GM10266 (cell line): Measurements from ENCODE around the gene MYBPC2.

Experiments
- DNase-seq: peaks from one replicate; pipeline ENCODE4 v3.0.0; 2012; ENCODE audit errors: extremely low spot score
- TF ChIP-seq, protein P1 (sequence below): IDR thresholded peaks from 2 replicates; pipeline ENCODE4 v1.5.1; 2012; ENCODE audit warnings: mild to moderate bottlenecking, low read depth; ENCODE audit not compliant: control insufficient read depth, insufficient read depth; ENCODE audit errors: missing control alignments

The MYBPC2 gene

DNA sequence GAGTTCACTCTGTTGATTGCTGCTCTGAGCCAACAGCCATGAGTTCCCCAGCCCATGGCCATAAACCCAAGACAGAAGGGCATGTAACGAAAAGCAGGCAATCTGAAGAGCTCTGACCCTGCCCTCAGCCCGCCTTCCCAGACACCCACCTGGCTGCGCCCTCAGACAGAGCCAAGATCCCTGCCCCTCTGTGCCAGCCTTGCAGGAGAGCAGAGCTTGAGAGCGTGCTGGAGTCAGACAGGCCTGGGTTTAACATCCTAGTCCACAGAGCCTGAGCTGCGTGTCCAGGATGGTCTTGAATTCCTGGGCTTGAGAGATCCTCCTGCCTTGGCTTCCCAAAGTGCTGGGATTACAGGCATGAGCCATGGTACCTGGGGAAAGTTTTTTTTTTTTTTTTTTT lies 24.6 kb downstream of the MYBPC2 start:
- TF ChIP-seq, protein P1, sequence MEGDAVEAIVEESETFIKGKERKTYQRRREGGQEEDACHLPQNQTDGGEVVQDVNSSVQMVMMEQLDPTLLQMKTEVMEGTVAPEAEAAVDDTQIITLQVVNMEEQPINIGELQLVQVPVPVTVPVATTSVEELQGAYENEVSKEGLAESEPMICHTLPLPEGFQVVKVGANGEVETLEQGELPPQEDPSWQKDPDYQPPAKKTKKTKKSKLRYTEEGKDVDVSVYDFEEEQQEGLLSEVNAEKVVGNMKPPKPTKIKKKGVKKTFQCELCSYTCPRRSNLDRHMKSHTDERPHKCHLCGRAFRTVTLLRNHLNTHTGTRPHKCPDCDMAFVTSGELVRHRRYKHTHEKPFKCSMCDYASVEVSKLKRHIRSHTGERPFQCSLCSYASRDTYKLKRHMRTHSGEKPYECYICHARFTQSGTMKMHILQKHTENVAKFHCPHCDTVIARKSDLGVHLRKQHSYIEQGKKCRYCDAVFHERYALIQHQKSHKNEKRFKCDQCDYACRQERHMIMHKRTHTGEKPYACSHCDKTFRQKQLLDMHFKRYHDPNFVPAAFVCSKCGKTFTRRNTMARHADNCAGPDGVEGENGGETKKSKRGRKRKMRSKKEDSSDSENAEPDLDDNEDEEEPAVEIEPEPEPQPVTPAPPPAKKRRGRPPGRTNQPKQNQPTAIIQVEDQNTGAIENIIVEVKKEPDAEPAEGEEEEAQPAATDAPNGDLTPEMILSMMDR = no peak
- DNase-seq = no peak

DNA sequence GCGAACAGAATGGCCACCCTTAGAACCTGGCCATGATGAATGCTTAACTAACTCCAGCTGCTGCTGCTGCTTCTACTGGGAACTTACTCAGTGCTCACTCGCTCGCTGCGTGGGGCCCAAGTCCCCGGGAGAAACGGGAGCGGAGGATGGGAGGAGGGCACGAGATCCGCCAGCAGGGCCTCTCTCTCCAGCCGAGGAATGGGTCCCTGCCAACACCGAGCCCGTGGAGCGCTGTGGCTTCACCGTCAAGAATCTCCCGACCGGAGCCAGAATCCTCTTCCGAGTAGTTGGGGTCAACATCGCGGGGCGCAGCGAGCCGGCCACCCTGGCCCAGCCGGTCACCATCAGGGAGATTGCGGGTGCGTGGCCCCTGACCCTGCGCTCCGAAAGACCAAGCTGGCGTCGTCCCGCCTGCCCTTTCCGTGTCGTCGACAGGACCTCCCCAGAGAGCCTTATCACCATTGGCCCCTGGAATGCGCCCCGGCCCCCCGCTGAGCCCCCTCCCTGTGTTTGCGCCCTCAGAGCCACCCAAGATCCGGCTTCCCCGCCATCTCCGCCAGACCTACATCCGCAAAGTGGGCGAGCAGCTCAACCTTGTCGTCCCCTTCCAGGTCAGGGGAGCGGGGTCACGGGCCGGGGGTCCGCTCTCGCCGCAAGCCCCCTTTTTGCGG lies 25.8 kb downstream of the MYBPC2 start:
- DNase-seq = no peak
- TF ChIP-seq, protein P1 = no peak

DNA sequence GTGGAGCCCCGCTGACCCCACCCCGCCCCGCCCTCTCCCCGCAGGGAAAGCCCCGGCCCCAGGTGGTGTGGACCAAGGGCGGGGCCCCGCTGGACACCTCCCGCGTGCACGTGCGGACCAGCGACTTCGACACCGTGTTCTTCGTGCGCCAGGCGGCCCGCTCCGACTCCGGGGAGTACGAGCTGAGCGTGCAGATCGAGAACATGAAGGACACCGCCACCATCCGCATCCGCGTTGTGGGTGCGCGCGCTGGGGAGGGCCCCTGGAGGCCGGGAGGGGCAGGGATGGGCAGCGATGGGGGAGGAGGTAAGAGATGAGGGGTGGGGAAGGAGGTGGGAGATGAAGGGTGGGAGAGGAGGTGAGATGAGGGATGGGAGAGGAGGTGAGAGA lies 26.4 kb downstream of the MYBPC2 start:
- DNase-seq = no peak
- TF ChIP-seq, protein P1 = no peak

DNA sequence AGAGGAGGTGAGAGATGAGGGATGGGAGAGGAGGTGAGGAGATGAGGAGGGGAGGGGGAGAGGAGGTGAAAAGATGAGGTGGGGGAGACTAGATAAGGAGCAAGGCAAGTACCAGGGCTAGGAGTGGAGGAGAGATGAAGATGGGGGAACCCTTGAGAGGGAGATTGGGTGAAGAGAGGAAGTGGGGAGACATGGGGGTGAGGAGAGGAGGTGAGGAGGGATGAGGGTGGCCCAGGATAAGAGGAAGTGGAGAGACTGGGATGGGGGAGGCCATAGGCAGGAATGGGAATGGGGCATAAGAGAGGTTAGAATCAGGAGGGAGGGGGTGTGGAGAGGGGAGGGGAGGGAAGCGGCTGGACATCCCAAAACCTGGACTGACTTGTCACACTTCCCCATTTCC lies 26.9 kb downstream of the MYBPC2 start:
- TF ChIP-seq, protein P1 = no peak
- peak; percentile 60 for DNase-seq

DNA sequence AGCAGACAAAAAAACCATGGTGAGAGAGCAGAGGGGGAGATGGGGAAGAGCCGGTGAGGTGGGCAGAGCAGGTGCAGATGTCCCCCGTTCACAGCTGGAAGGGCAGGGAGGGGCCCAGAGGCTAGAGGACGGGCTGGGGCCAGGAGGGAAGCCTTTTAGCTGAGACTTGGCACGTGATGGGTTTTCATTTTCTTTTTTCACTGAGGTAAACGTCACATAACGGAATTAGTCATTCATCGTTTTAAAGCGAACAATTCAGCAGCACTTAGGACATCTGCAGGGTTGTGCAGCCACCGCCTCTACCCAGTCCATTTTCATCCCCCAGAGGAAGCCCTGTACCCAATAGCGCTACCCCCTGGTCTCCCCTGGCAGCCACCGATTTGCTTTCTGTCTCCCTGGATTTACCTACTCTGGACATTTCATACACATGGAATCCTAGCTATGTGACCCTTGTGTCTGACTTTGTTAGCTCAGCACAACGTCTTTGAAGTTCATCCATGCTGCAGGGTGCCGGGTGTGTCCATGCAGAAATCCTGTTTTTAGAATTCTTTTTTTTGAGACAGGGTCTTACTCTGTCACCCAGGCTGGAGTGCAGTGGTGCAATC lies 27.6 kb downstream of the MYBPC2 start:
- TF ChIP-seq, protein P1 = no peak
- DNase-seq = peak; percentile 93

DNA sequence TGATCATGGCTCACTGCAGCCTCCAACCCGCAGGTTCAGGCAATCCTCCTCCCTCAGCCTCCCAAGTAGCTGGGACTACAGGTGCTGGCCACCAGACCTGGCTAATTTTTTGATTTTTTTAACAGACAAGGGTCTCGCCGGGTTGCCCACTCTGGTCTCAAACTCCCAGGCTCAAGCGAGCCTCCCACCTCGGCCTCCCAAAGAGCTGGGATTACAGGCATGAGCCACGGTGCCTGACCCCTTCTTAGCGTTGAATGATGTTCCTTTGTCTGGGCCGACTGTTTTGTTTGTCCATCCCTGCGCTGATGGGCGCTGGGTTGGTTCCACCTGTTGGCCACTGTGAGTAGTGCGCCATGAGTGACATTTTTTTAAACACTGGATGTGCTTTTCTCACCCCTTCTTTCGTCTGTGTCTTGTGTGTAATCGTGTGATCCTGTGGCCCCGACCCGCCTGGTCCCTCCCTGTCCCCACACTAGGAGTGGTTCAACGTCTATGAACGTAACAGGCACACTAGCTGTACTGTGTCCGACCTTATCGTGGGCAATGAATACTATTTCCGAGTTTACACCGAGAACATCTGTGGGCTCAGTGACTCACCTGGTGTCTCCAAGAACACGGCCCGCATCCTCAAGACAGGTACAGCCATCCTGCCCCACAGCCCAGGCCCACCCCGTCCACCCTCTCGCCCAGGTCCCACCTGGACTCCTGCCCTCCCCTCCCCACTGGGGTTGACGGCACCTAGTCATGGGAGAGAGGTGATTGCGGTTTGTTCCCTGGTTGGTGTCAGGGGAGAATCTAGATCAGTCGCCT lies 28.6 kb downstream of the MYBPC2 start:
- DNase-seq = peak; percentile 93
- TF ChIP-seq, protein P1 = peak; percentile 95

DNA sequence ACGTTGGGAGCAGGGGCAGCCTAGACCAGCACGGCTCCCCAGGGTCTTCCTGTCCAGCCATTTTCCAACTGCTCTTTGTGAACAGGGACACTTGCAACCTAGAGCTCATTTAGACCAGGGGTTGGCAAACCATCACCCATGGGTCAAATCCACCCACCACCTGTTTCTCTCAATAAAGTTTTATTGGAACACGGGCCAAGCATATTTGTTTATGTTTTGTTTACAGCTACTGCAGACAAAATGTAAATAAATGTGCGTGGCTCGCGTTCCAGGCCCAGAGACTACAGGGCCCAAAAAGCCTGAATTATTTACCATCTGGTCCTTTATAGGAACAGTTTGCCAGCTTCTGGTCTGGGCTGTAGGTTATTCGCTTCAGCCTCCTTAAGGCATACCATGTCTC lies 30.3 kb downstream of the MYBPC2 start:
- no peak for DNase-seq
- TF ChIP-seq, protein P1 = no peak
